ENCODE measurements around the gene CHRDL2.

- TF ChIP-seq POLR2A (IDR thresholded peaks at IDR 0.05; ENCODE audit: low read depth, low read length) (no peak), CTCF (conservative IDR thresholded peaks at IDR 0.05; ENCODE audit: low read depth, low read length) (peak; percentile 35), MAZ (IDR thresholded peaks at IDR 0.05; ENCODE audit: borderline replicate concordance, low read depth, low read length) (no peak), MXI1 (IDR thresholded peaks at IDR 0.05; ENCODE audit: borderline replicate concordance, low read depth, low read length) (no peak), USF2 (IDR thresholded peaks at IDR 0.05; ENCODE audit: low read depth, low read length) (no peak), BHLHE40 (IDR thresholded peaks at IDR 0.05; ENCODE audit: low read depth, low read length) (no peak), RCOR1 (IDR thresholded peaks at IDR 0.05; ENCODE audit: insufficient replicate concordance, low read length) (no peak), MAFK (IDR thresholded peaks at IDR 0.05; ENCODE audit: low read depth, low read length) (no peak), SMC3 (IDR thresholded peaks at IDR 0.05; ENCODE audit: low read depth, low read length) (peak; percentile 22; the same call in 1 of the 2 replicates), FOS (IDR thresholded peaks at IDR 0.05; ENCODE audit: low read depth, low read length) (no peak)
Measured at GRCh38 chr11:74694136-74694930, 36.9 kb downstream of the CHRDL2 start.
